K562 (cell line): ENCODE measurements around the gene CPPED1. TPM values are rescaled to one million over a fixed set of nuclear protein-coding genes. Genes with fewer than 3 reads are reported as not detected.

Source experiments
- ATAC-seq: fragments of 200-7000 bp; cut with Tn5 transposase; 3 replicates; pipeline ENCODE4 v1.9.1; 2020; ENCODE audit warnings: moderate library complexity
- BruUV-seq: library from RNA; stranded (reverse); fragments of 400-500 nt; replicated peaks from 2 replicates; lab custom pipeline; 2021; lab: Mats Ljungman, UMichigan
- CTCF ChIA-PET: fragments of 300-600 bp; formaldehyde crosslinking; extraction: SDS; loops from one replicate; lab custom pipeline; 2021; ENCODE audit warnings: low intra/inter-chr PET ratio; lab: Yijun Ruan, JAX
- POLR2A ChIA-PET: fragments of 300-600, 350-650 bp; sonication (Branson Sonifier 250); formaldehyde crosslinking; extraction: SDS; loops from one replicate; lab custom pipeline; 2021; ENCODE audit warnings: antibody characterized with exemption, inconsistent platforms; lab: Yijun Ruan, JAX
- DNase-seq, 4 experiments: peaks; one replicate each; pipeline versions ENCODE4 v3.0.0 to v3.0.0-alpha.2; 2011 to 2018; ENCODE audit warnings: low spot score in 3 of 4, mixed read lengths in 3 of 4; ENCODE audit errors: extremely low read depth in 1 of 4
- FAIRE-seq: peaks from 2 replicates; lab custom pipeline; 2011; peaks lifted over from hg19 to GRCh38; lab: Jason Lieb, UNC
- H2AFZ ChIP-seq: 2 replicates; pipeline ENCODE4 v1.6.0; 2011; ENCODE audit warnings: low read depth, low read length, control low read depth, inconsistent platforms
- H3K27ac ChIP-seq: fragments of 200-600 bp; 3 replicates; pipeline ENCODE4 v1.8.0; 2011; ENCODE audit warnings: low read depth, mild to moderate bottlenecking, control low read depth, inconsistent platforms, low read length, moderate library complexity, mixed read lengths; ENCODE audit errors: extremely low read depth
- H3K27me3 ChIP-seq, 2 experiments: fragments of 300-600 bp in 1 of 2; 2 replicates in 1 of 2; 3 replicates in 1 of 2; pipeline versions ENCODE4 v1.6.0 to v1.8.0; 2011; ENCODE audit warnings: inconsistent platforms in 2 of 2, low read length in 2 of 2, mild to moderate bottlenecking in 1 of 2, mixed read lengths in 1 of 2, moderate library complexity in 1 of 2; ENCODE audit not compliant: control insufficient read depth in 2 of 2, insufficient read depth in 2 of 2
- H3K36me3 ChIP-seq: fragments of 300-600 bp; 3 replicates; pipeline ENCODE4 v1.8.0; 2011; ENCODE audit warnings: mild to moderate bottlenecking, low read length, inconsistent platforms; ENCODE audit not compliant: control insufficient read depth, insufficient read depth
- H3K4me1 ChIP-seq, 2 experiments: fragments of 200-600 bp in 1 of 2; replicated peaks in 1 of 2; 2 replicates in 1 of 2; 3 replicates in 1 of 2; pipeline versions ENCODE4 v1.5.1 to v1.8.0; 2011; ENCODE audit warnings: inconsistent platforms in 2 of 2, low read length in 2 of 2, mild to moderate bottlenecking in 1 of 2, mixed read lengths in 1 of 2, moderate library complexity in 1 of 2; ENCODE audit not compliant: control insufficient read depth in 2 of 2, insufficient read depth in 2 of 2
- H3K4me2 ChIP-seq: 2 replicates; pipeline ENCODE4 v1.6.1; 2011; ENCODE audit warnings: low read length, control low read depth, inconsistent platforms, mixed read lengths; ENCODE audit not compliant: insufficient read depth
- H3K4me3 ChIP-seq: fragments of 200-600 bp; sonication (generic), shearing (Covaris generic); 2 replicates; pipeline ENCODE4 v1.5.1; 2016; ENCODE audit warnings: control low read depth, inconsistent platforms
- H3K79me2 ChIP-seq: fragments of 200-600 bp; 3 replicates; pipeline ENCODE4 v1.8.0; 2011; ENCODE audit warnings: low read length, inconsistent platforms; ENCODE audit not compliant: control insufficient read depth, insufficient read depth
- H3K9ac ChIP-seq, 2 experiments: 2 replicates each; pipeline versions ENCODE4 v1.6.0 to v1.6.1; 2011; ENCODE audit warnings: low read depth in 2 of 2, low read length in 2 of 2, control low read depth in 1 of 2, inconsistent platforms in 1 of 2, mild to moderate bottlenecking in 1 of 2, mixed read lengths in 1 of 2; ENCODE audit not compliant: insufficient read depth in 1 of 2
- H3K9me1 ChIP-seq: one replicate; pipeline ENCODE4 v1.6.0; 2011; ENCODE audit warnings: inconsistent platforms, mild to moderate bottlenecking, low read length, moderate library complexity; ENCODE audit not compliant: control insufficient read depth, insufficient read depth
- H3K9me3 ChIP-seq: replicated peaks from 2 replicates; pipeline ENCODE4 v1.5.1; 2011; ENCODE audit warnings: low read depth, low read length, inconsistent platforms; ENCODE audit not compliant: control insufficient read depth, insufficient read depth
- H4K20me1 ChIP-seq: replicated peaks from 2 replicates; pipeline ENCODE4 v1.6.1; 2011; ENCODE audit warnings: low read length, inconsistent platforms, mixed read lengths; ENCODE audit not compliant: control insufficient read depth, insufficient read depth
- ARID1B ChIP-seq: fragments of 450-650 bp; IDR thresholded peaks from 2 replicates; pipeline ENCODE4 v1.6.1; 2016; ENCODE audit warnings: antibody characterized with exemption, mild to moderate bottlenecking, inconsistent platforms
- MGA ChIP-seq: fragments of 450-650 bp; IDR thresholded peaks from 2 replicates; pipeline ENCODE4 v1.6.1; 2016; ENCODE audit warnings: mild to moderate bottlenecking, moderate library complexity
- THRA ChIP-seq: fragments of 450-650 bp; IDR thresholded peaks from 2 replicates; pipeline ENCODE4 v1.6.1; 2017; ENCODE audit warnings: mild to moderate bottlenecking, moderate library complexity
- WGBS: fragments of 100-300 bp; shearing (Covaris generic); methylation state at CpG from one replicate; pipeline ENCODE4 v1.1.6; 2016; ENCODE audit warnings: low coverage, mixed read lengths; ENCODE audit not compliant: insufficient coverage; ENCODE audit errors: missing lambda C conversion rate; 5-methylcytosine and 5-hydroxymethylcytosine counted together
- in situ Hi-C: fragments of 300-500 bp; cut with MboI; formaldehyde crosslinking; loops from 4 replicates; pipeline ENCODE4 v1.15.0; 2018; ENCODE audit warnings: inconsistent platforms, mixed read lengths
- intact Hi-C: fragments of 100-400 bp; cut with micrococcal nuclease; formaldehyde crosslinking; loops from 2 replicates; pipeline ENCODE4 v1.14.2; 2022
- polyA plus RNA-seq, 8 experiments: library from polyadenylated mRNA; depleted of rRNA in 4 of 8; stranded (reverse) in 5 of 8; unstranded in 3 of 8; fragments of >200 nt; fragmentation: Nextera tagmentation in 2 of 8; fragmentation: Illumina TruSeq in 1 of 8; extraction: Ambion mirVana in 2 of 8; extraction: Trizol in 1 of 8; gene quantifications; 2 replicates each; pipeline versions ENCODE4 v1.2.1 to v1.2.3, GENCODE V29; 2011 to 2014; ENCODE audit warnings: inconsistent platforms in 1 of 8, missing spikeins in 1 of 8
- total RNA-seq, 7 experiments: library from RNA; depleted of rRNA in 6 of 7; stranded (reverse); fragments of >200 nt in 6 of 7; fragmentation: Illumina TruSeq in 2 of 7; extraction: Trizol in 2 of 7; gene quantifications; 2 replicates each; pipeline versions ENCODE4 v1.2.1 to v1.2.3, GENCODE V29; 2011 to 2021; ENCODE audit warnings: low replicate concordance in 1 of 7

CPPED1 gene
- total and polyA plus RNA-seq, 9 of the 15 experiments (the other 6 are each of a cell fraction or from before 2014, with no cell fraction given), result 7.5 to 25.7 (median 16.9) TPM

GRCh38 chr16:12700161-12700560 is 103.5 kb downstream of the CPPED1 start:
- Histone ChIP-seq H2AFZ (no peak overlapping the region), H3K27ac (no peak overlapping the region), H3K27me3 (no peaks in the 10 kb centered on the region), H3K4me3 (no peak overlapping the region), H4K20me1 (no peaks in the 10 kb centered on the region), H3K9ac (no peak overlapping the region), H3K4me1 (no peaks in the 10 kb centered on the region; a peak in 1 of 5 replicates), H3K9me1 (peaks cover 8% of the 10 kb centered on the region), H3K36me3 (0 out of 3 replicates have a peak, but pooled peaks cover 2% of the 10 kb centered on the region), H3K79me2 (no peaks in the 10 kb centered on the region), H3K4me2 (no peak overlapping the region), H3K9me3 (no peaks in the 10 kb centered on the region)
- intact Hi-C loops, result no loop called here
- ATAC-seq (no peak), DNase-seq (no peak), FAIRE-seq (no peak)
- TF ChIP-seq MGA, result no peak
- no peak for TF ChIP-seq THRA
- no peak for TF ChIP-seq ARID1B
- WGBS, result 77% methylated on average over 3 of the region's 3 CpGs
- in situ Hi-C loops, result no loop called here
- ChIA-PET CTCF (no interaction called here), POLR2A (no interaction called here)
- no TSS peak for BruUV-seq
